GM18870 (cell line): ENCODE results near the gene SLC5A5.

ENCODE experiments used
- ATAC-seq: cut with Tn5 transposase; IDR thresholded peaks from one replicate; pipeline ENCODE4 v1.9.1; 2021; ENCODE audit warnings: moderate library complexity; ENCODE audit not compliant: unreplicated experiment

The SLC5A5 gene

DNA sequence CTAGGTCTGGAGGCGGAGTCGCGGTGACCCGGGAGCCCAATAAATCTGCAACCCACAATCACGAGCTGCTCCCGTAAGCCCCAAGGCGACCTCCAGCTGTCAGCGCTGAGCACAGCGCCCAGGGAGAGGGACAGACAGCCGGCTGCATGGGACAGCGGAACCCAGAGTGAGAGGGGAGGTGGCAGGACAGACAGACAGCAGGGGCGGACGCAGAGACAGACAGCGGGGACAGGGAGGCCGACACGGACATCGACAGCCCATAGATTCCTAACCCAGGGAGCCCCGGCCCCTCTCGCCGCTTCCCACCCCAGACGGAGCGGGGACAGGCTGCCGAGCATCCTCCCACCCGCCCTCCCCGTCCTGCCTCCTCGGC, at the start of gene SLC5A5:
Gene SLC5A5, plus strand, starts transcription at position 68 of the 373 bp plus-strand sequence. CDS start 375 bp downstream, outside the sequence.
- no peak for ATAC-seq

- ATAC-seq = no peak
These were observed 47.4 kb upstream of the SLC5A5 start for GRCh38 chr19:17824339-17824738.

GRCh38 chr19:17826508-17827056, 45.2 kb upstream of the SLC5A5 start:
- no peak for ATAC-seq

DNA sequence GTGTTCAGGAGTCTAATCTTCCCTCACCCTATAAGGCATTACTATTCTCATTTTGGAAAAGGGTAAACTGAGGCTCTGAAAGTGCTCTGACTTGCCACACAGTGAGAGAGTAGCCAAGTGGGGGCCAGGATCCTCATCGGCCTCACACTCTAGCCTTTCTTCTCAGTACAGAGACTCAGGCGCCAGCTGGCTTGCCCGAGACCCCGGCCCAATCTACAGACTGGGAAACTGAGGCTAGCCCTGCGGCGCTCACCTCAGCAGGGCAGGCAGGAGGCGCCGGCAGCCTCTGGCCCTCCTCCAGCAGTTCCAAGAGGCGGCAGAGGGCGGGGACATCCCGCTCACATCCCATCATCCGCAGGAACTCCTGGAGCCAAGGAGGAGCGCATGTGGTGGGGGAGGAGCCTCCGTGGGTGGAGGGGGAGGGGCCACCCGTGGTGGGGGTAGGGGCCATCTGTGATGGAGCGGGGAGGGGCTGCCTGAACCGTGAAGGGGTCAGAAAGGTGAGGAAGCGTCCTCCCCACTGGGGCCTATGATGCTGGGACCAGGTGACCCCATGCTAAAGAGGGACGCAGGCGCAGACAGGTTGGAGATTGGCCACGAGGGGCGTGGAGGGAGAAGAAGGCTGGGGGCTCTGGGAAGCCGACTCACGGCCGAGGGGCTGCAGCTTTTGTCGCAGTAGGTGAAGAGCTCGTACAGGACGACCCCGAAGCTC, 41.7 kb upstream of the SLC5A5 start:
- ATAC-seq = no peak

DNA sequence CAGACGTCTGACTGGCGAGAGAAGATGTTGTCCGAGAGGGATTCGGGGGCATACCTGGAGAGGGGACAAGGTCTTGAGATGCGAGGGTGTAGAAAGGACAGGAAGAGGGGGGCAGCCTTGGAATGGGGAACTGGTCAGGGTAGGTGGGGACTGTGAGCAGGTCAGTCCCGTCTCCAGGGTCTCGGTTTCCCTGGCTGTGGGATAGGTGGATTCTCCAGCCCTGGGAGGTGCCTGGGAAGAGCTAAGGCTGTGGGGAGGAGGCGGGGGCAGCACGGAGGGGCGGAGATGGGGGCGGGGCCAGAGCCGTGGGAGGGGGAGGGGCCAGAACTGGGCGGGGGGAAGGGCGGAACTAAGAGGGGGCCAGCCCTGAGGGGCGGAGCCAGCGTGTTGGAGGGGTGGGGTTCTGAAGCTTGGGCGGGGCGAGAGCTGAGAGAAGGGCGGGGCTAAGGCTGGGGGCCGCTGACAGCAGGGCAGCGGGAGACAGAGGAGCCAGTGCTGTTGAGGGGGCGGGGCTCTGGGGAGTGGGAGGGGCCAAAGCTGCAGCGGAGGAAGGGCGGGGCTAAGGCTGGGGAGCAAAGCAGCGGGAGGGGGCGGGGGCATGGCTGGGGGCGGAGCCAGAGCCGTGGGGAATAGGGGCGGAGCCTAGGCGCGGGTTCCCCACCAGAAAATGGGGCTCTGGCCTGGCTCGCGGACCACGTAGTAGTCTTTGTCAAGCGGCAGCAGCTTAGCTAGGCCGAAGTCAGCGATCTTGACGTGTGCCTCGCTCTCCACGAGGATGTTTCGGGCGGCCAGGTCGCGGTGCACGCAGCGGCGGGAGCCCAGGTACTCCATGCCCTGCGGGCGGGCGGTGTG, 41.0 kb upstream of the SLC5A5 start:
- ATAC-seq = no peak

DNA sequence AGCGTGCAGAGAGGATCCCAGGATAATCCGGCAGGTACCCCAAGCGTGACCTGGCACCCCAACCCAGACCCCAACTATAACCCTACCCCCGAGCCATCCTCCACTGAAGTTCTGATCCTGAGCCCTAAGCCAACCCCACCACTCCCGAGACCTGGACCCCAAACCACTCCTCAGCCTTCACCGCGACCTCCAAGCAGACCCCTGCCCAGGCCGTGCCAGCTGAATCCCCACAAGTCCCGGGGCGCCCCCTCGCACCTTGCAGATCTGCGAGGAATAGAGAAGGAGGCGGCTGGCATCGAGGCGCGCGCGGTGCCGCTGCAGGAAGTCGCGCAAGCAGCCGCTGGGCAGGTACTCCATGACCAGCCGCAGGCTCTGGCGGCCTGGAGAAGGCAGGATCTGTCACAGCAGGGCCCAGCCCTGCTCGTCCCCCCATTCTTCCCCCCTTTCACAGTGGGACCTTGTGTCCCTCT, 40.3 kb upstream of the SLC5A5 start:
- ATAC-seq = no peak

GRCh38 chr19:17832443-17833208, 39.1 kb upstream of the SLC5A5 start:
- ATAC-seq = no peak

GRCh38 chr19:17834350-17835181, 37.2 kb upstream of the SLC5A5 start:
- ATAC-seq = no peak

- ATAC-seq = no peak
These were observed 36.4 kb upstream of the SLC5A5 start for GRCh38 chr19:17835182-17836006.

GRCh38 chr19:17836530-17836929, 35.2 kb upstream of the SLC5A5 start:
- no peak for ATAC-seq

DNA sequence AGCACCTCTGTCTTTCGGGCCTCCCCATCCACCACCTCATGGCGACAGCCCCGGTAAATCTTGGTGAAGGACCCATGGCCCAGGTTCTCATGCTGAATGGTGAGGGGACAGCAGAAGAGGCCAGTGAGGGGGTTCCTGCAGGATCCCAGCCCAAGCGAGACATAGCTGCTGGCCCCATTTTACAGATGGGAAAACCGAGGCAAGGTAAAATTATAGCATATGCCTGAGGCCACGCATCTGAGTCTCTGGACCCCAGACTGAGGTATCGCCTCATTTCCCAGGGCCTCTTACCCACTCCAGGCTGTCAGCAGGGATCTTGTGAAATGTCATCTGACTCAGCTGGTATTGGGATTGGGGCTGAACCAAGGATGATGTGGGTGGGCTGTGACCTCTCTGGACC, 33.8 kb upstream of the SLC5A5 start:
- ATAC-seq = no peak

- no peak for ATAC-seq
These were observed 31.7 kb upstream of the SLC5A5 start for GRCh38 chr19:17840019-17840418.

DNA sequence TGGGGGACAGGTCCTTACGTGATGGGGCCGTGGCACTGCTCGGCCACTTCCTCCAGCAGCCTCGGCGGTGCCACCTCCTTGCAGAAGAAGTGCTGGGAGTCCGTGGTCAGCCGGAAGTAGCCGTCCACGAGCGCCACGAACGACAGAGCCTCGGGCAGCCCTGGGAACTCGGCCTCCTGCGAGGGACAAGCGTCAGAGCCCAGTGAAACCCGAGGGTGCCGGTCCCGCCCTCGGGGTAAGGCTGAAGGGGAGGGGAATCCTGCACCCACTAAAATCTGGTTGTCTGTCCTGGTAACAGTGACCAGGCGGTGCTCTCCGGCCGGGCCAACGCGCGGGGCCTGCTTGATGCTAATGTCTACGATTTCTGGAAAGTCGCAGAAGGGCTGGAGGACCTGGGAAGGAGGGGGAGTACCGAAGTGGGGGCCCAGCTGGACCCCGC, 30.4 kb upstream of the SLC5A5 start:
- no peak for ATAC-seq

- no peak for ATAC-seq
These were observed 29.7 kb upstream of the SLC5A5 start for GRCh38 chr19:17841810-17842662.

GRCh38 chr19:17842663-17843291, 29.0 kb upstream of the SLC5A5 start:
- ATAC-seq = no peak

- ATAC-seq = no peak
These were observed 28.4 kb upstream of the SLC5A5 start for GRCh38 chr19:17843292-17843827.

DNA sequence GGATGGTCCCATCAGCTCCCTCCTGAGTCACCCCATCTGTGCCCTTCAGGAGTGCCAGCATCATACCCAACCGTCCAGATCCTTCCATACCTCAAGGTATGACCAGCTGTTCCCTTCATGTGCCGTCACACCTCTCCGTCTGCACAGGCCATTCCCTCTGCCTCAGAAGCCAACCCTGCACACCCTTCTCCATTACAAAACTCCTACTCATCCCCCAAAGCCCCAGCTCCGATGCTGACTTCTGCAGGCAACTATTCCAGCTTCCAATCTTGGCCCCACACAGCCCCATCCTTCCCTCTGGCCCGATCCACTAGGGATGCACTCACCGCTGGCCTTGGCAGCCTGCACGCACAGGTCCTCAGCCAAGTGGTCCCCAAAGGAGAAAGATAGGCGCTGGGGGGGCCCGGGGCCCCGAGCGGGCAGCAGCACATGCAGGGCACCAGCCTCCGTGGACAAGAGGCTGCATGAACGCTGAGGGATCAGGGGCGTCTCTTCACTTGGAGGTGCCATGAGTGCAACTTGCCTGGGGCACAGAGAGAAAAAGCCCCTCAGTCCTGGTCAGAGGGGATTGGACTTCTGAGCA, 27.7 kb upstream of the SLC5A5 start:
- no peak for ATAC-seq
